ENCODE measurements around the gene IRAK1. TPM values are rescaled to one million over a fixed set of nuclear protein-coding genes. Genes with fewer than 3 reads are reported as not detected.

Gene IRAK1
- total and polyA plus RNA-seq, 10 of the 15 experiments (the other 5 are each of a cell fraction or from before 2014, with no cell fraction given): 4.2 to 136 (median 39.5) TPM

GRCh38 chrX:153968754-153969124, 51.0 kb downstream of the IRAK1 start:
- peak overlapping the region; percentile 80 for H3K4me3 ChIP-seq
- WGBS (ENCODE audit: insufficient coverage, insufficient replicate concordance, low lambda C conversion rate, missing lambda C conversion rate): 28% methylated on average over 12 of the region's 12 CpGs
- ChIA-PET POLR2A (interaction anchor here (0.9 to 7.9 kb wide), 7 partner anchors 13 to 52 kb away, joined by 3 to 68 read pairs (median 11); partner anchors contain the start of genes ARHGAP4 and IRAK1), CTCF (interaction anchor here (0.9 to 5.9 kb wide), 9 partner anchors 12 to 205 kb away, joined by 3 to 35 read pairs (median 5); no protein-coding TSS in a partner anchor), RAD21 (ENCODE audit: unreplicated experiment) (interaction anchor here (0.9 to 6.4 kb wide), 6 partner anchors 12 to 52 kb away, joined by 3 to 48 read pairs (median 10); partner anchors contain the start of gene ARHGAP4), SMC1A (ENCODE audit: uncharacterized antibody, unreplicated experiment) (interaction anchor here (1.0 to 4.7 kb wide), 9 partner anchors 12 to 52 kb away, joined by 3 to 21 read pairs (median 4); partner anchors contain the start of gene ARHGAP4)
- H3K27ac ChIP-seq (ENCODE audit: control insufficient read depth, insufficient read depth): peak overlapping the region; percentile 66
- peak overlapping the region; percentile 81 for H3K4me2 ChIP-seq (ENCODE audit: control insufficient read depth, insufficient read depth)
- DNase-seq (ENCODE audit: low read depth, low spot score): no peak
- in situ Hi-C loops (cut with MboI) (loop anchor here (10.0 kb wide), 1 partner anchor 1014 kb away; no protein-coding TSS in a partner anchor), intact Hi-C loops (cut with micrococcal nuclease; ENCODE audit: unreplicated experiment) (loop anchor here (1.0 kb wide), 1 partner anchor 40 kb away; no protein-coding TSS in a partner anchor)
- H2AFZ ChIP-seq (ENCODE audit: control insufficient read depth, low read depth, low read length): no peak overlapping the region
- FAIRE-seq: no peak
- H3K9me3 ChIP-seq (replicated peaks; ENCODE audit: control insufficient read depth, insufficient read depth, low read length): no peaks in the 10 kb centered on the region
- H3K9ac ChIP-seq (ENCODE audit: control insufficient read depth, insufficient read depth, low read length): peak overlapping the region; percentile 74
- H3K36me3 ChIP-seq (ENCODE audit: control insufficient read depth in 2 of 2, insufficient read depth in 2 of 2, low read length in 1 of 2): peaks cover 4% of the 10 kb centered on the region in 2 experiments; a peak in 3 of 4 replicates
- BruUV-seq (replicated peaks): no TSS peak
- H3K79me2 ChIP-seq (ENCODE audit: control insufficient read depth, insufficient read depth, low read length): peaks cover 77% of the 10 kb centered on the region
- no peaks in the 10 kb centered on the region; the same call in 1 of the 2 replicates for H4K20me1 ChIP-seq (ENCODE audit: control insufficient read depth, insufficient read depth)
- no peak for ATAC-seq
- H3K27me3 ChIP-seq (replicated peaks in 1 of 2; ENCODE audit: control insufficient read depth in 2 of 2, insufficient read depth in 2 of 2, low read length in 1 of 2): no peaks in the 10 kb centered on the region
- H3K4me1 ChIP-seq (ENCODE audit: control insufficient read depth, insufficient read depth, low read length): peaks cover 10% of the 10 kb centered on the region
- TF ChIP-seq POU2F2 (IDR thresholded peaks at IDR 0.05; ENCODE audit: borderline replicate concordance, low read depth, low read length) (no peak), BCL11A (IDR thresholded peaks at IDR 0.05; ENCODE audit: low read depth, low read length) (no peak), POLR2AphosphoS5 (IDR thresholded peaks at IDR 0.05; ENCODE audit: low read length) (no peak), FOS (IDR thresholded peaks at IDR 0.05; ENCODE audit: borderline replicate concordance, extremely low read depth, insufficient read length) (no peak), BACH1 (IDR thresholded peaks at IDR 0.05; ENCODE audit: borderline replicate concordance) (no peak), JUNB (IDR thresholded peaks at IDR 0.05) (no peak), CEBPB (IDR thresholded peaks at IDR 0.05; ENCODE audit: borderline replicate concordance in 1 of 2, low read depth in 2 of 2, low read length in 2 of 2) (no peak), CREB1 (IDR thresholded peaks at IDR 0.05; ENCODE audit: low read depth) (no peak), CTCF (IDR thresholded peaks at IDR 0.05 in 2 of 3, conservative IDR thresholded peaks at IDR 0.05 in 1 of 3; ENCODE audit: control insufficient read depth in 2 of 3, extremely low read depth in 1 of 3, insufficient read depth in 1 of 3, low read depth in 3 of 3, low read length in 3 of 3) (peak; percentile 12 to 20 (median 18); a peak in 2 of 6 replicates), TCF12 (IDR thresholded peaks at IDR 0.05; ENCODE audit: low read depth, low read length) (peak; percentile 47; the same call in 1 of the 2 replicates), MTA3 (IDR thresholded peaks at IDR 0.05; ENCODE audit: borderline replicate concordance, low read length) (no peak), ESRRA (IDR thresholded peaks at IDR 0.05; ENCODE audit: low read length) (no peak), GATAD2B (conservative IDR thresholded peaks at IDR 0.05; ENCODE audit: low read depth) (0 out of 2 replicates have a peak, but pooled peaks have one; percentile 20), SMARCA5 (IDR thresholded peaks at IDR 0.05) (no peak), SKIL (IDR thresholded peaks at IDR 0.05; ENCODE audit: low read depth, poor library complexity, severe bottlenecking) (no peak), CHD4 (IDR thresholded peaks at IDR 0.05) (no peak), ETV6 (conservative IDR thresholded peaks at IDR 0.05 in 1 of 2, IDR thresholded peaks at IDR 0.05 in 1 of 2; ENCODE audit: borderline replicate concordance in 1 of 2, low read depth in 1 of 2) (no peak), BHLHE40 (IDR thresholded peaks at IDR 0.05; ENCODE audit: borderline replicate concordance in 1 of 2, low read depth in 2 of 2, low read length in 1 of 2) (0 out of 4 replicates have a peak, but pooled peaks of 1 of the 2 experiments have one; percentile 5)
- TF ChIP-seq, protein P1, sequence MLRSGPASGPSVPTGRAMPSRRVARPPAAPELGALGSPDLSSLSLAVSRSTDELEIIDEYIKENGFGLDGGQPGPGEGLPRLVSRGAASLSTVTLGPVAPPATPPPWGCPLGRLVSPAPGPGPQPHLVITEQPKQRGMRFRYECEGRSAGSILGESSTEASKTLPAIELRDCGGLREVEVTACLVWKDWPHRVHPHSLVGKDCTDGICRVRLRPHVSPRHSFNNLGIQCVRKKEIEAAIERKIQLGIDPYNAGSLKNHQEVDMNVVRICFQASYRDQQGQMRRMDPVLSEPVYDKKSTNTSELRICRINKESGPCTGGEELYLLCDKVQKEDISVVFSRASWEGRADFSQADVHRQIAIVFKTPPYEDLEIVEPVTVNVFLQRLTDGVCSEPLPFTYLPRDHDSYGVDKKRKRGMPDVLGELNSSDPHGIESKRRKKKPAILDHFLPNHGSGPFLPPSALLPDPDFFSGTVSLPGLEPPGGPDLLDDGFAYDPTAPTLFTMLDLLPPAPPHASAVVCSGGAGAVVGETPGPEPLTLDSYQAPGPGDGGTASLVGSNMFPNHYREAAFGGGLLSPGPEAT (IDR thresholded peaks at IDR 0.05; ENCODE audit: low read depth): no peak
